Karpas-422 (cell line): ENCODE measurements around the gene NBEAL1. TPM values are rescaled to one million over a fixed set of nuclear protein-coding genes. Genes with fewer than 3 reads are reported as not detected.
"Not testable (repeated sequence)": the region's sequence is repeated elsewhere in the genome, so short reads cannot be mapped to it uniquely, and the experiment has no call there.

ENCODE experiments used
- DNase-seq: peaks from one replicate; pipeline ENCODE4 v3.0.0-alpha.2; 2015
- H2AFZ ChIP-seq: fragments of 200-600 bp; sonication (generic); 2 replicates; pipeline ENCODE4 v1.6.1; 2014; ENCODE audit warnings: antibody characterized with exemption, low read length, mixed read lengths
- H3K27ac ChIP-seq: fragments of 200-600 bp; sonication (generic); 2 replicates; pipeline ENCODE4 v1.5.1; 2014; ENCODE audit warnings: mild to moderate bottlenecking, low read length, moderate library complexity
- H3K27me3 ChIP-seq: fragments of 200-600 bp; sonication (generic); 2 replicates; pipeline ENCODE4 v1.6.1; 2014; ENCODE audit warnings: low read length, mixed read lengths
- H3K36me3 ChIP-seq: fragments of 200-600 bp; sonication (generic); 2 replicates; pipeline ENCODE4 v1.6.1; 2014; ENCODE audit warnings: low read length, mixed read lengths; ENCODE audit not compliant: insufficient read depth
- H3K4me1 ChIP-seq: fragments of 200-600 bp; sonication (generic); 2 replicates; pipeline ENCODE4 v1.6.1; 2014; ENCODE audit warnings: mild to moderate bottlenecking, low read length, mixed read lengths
- H3K4me2 ChIP-seq: fragments of 200-600 bp; sonication (generic); 2 replicates; pipeline ENCODE4 v1.6.1; 2014; ENCODE audit warnings: low read length, low read depth, mild to moderate bottlenecking; ENCODE audit not compliant: poor library complexity, severe bottlenecking
- H3K4me3 ChIP-seq: fragments of 200-600 bp; sonication (generic); 2 replicates; pipeline ENCODE4 v1.5.1; 2014; ENCODE audit warnings: mild to moderate bottlenecking, antibody characterized with exemption, low read length, mixed read lengths
- H3K79me2 ChIP-seq: fragments of 200-600 bp; sonication (generic); 2 replicates; pipeline ENCODE4 v1.6.1; 2014; ENCODE audit warnings: mild to moderate bottlenecking, low read length, mixed read lengths
- H3K9ac ChIP-seq: fragments of 200-600 bp; sonication (generic); 2 replicates; pipeline ENCODE4 v1.6.0; 2014; ENCODE audit warnings: low read length
- H3K9me2 ChIP-seq: fragments of 200-600 bp; sonication (generic), shearing (Covaris generic); replicated peaks from 2 replicates; pipeline ENCODE4 v1.6.0; 2014; ENCODE audit warnings: mild to moderate bottlenecking, low read length, moderate library complexity; ENCODE audit not compliant: insufficient read depth
- H3K9me3 ChIP-seq: fragments of 300-700, 200-600 bp; sonication (generic); 2 replicates; pipeline ENCODE4 v1.6.1; 2014; ENCODE audit warnings: low read length, mixed read lengths
- H4K20me1 ChIP-seq: fragments of 200-600 bp; sonication (generic); 2 replicates; pipeline ENCODE4 v1.6.1; 2014; ENCODE audit warnings: mild to moderate bottlenecking, antibody characterized with exemption, low read length, low read depth; ENCODE audit not compliant: insufficient read depth
- total RNA-seq: library from RNA; depleted of rRNA; stranded (reverse); fragments of >200 nt; shearing (Covaris generic); gene quantifications from 2 replicates; pipeline ENCODE4 v1.2.3, GENCODE V29; 2014; ENCODE audit warnings: low replicate concordance

Gene NBEAL1
- total RNA-seq, 1 experiment from 2014 or later: 22.4 TPM

- H4K20me1 ChIP-seq: no peaks in the 10 kb centered on the region
- no peaks in the 10 kb centered on the region for H3K9me2 ChIP-seq
- H3K27me3 ChIP-seq: no peaks in the 10 kb centered on the region
- no peaks in the 10 kb centered on the region for H3K79me2 ChIP-seq
- DNase-seq: no peak
- H3K36me3 ChIP-seq: no peaks in the 10 kb centered on the region
- H3K9me3 ChIP-seq: no peaks in the 10 kb centered on the region
- no peaks in the 10 kb centered on the region for H3K4me1 ChIP-seq
- no peak overlapping the region for H3K27ac ChIP-seq
- H3K4me3 ChIP-seq: no peak overlapping the region
- no peak overlapping the region for H3K4me2 ChIP-seq
- H3K9ac ChIP-seq: no peak overlapping the region
- H2AFZ ChIP-seq: no peak overlapping the region
Measured at GRCh38 chr2:203209538-203209937, 194.9 kb downstream of the NBEAL1 start.

GRCh38 chr2:203225423-203226039, 210.9 kb downstream of the NBEAL1 start:
- no peak overlapping the region for H2AFZ ChIP-seq
- H3K4me1 ChIP-seq: peaks cover 6% of the 10 kb centered on the region; the same call in 1 of the 2 replicates
- H3K4me2 ChIP-seq: no peak overlapping the region
- no peaks in the 10 kb centered on the region for H3K9me2 ChIP-seq
- H3K4me3 ChIP-seq: no peak overlapping the region
- H3K9me3 ChIP-seq: no peaks in the 10 kb centered on the region
- H3K36me3 ChIP-seq: no peaks in the 10 kb centered on the region
- H3K27me3 ChIP-seq: no peaks in the 10 kb centered on the region
- H3K9ac ChIP-seq: no peak overlapping the region
- H4K20me1 ChIP-seq: no peaks in the 10 kb centered on the region
- DNase-seq: peak; percentile 76
- H3K79me2 ChIP-seq: no peaks in the 10 kb centered on the region
- no peak overlapping the region for H3K27ac ChIP-seq

GRCh38 chr2:203229674-203230073, 215.0 kb downstream of the NBEAL1 start:
- H2AFZ ChIP-seq, H3K4me2 ChIP-seq, H3K4me1 ChIP-seq, H3K79me2 ChIP-seq, DNase-seq, H3K9ac ChIP-seq, H3K9me3 ChIP-seq, H3K27me3 ChIP-seq, H3K9me2 ChIP-seq, H3K27ac ChIP-seq, H3K36me3 ChIP-seq, H3K4me3 ChIP-seq, H4K20me1 ChIP-seq: not testable (repeated sequence)

GRCh38 chr2:203237346-203238238, 222.9 kb downstream of the NBEAL1 start:
- peaks cover 10% of the 10 kb centered on the region for H3K36me3 ChIP-seq
- no peak overlapping the region for H2AFZ ChIP-seq
- H3K4me3 ChIP-seq: peak overlapping the region; percentile 98; the same call in 1 of the 2 replicates
- H3K4me1 ChIP-seq: peaks cover 26% of the 10 kb centered on the region
- H3K27ac ChIP-seq: no peak overlapping the region
- no peaks in the 10 kb centered on the region for H3K9me2 ChIP-seq
- H3K79me2 ChIP-seq: peaks cover 33% of the 10 kb centered on the region
- H3K27me3 ChIP-seq: no peaks in the 10 kb centered on the region
- no peaks in the 10 kb centered on the region; the same call in 1 of the 2 replicates for H4K20me1 ChIP-seq
- H3K9me3 ChIP-seq: no peaks in the 10 kb centered on the region
- peak overlapping the region; percentile 99 for H3K4me2 ChIP-seq
- peak overlapping the region; percentile 97 for H3K9ac ChIP-seq
- no peak for DNase-seq

- DNase-seq: no peak
- Histone ChIP-seq H3K4me1 (peaks cover 26% of the 10 kb centered on the region), H3K36me3 (peaks cover 15% of the 10 kb centered on the region), H3K79me2 (peaks cover 39% of the 10 kb centered on the region), H3K27ac (peak overlapping the region; percentile 79), H3K9me2 (no peaks in the 10 kb centered on the region), H3K27me3 (no peaks in the 10 kb centered on the region), H2AFZ (peak overlapping the region; percentile 99), H3K4me2 (peak overlapping the region; percentile 99), H3K9me3 (no peaks in the 10 kb centered on the region), H4K20me1 (no peaks in the 10 kb centered on the region; the same call in 1 of the 2 replicates), H3K9ac (peak overlapping the region; percentile 97), H3K4me3 (peak overlapping the region; percentile 98)
Measured at GRCh38 chr2:203238292-203238703, 223.6 kb downstream of the NBEAL1 start.

GRCh38 chr2:203238704-203239526, 224.2 kb downstream of the NBEAL1 start, which contains the start of gene CYP20A1:
TSS of gene CYP20A1 (plus strand) at chr2:203239018. CDS start at chr2:203239063, 45 bp downstream.
- Histone ChIP-seq H3K79me2 (peaks cover 42% of the 10 kb centered on the region), H2AFZ (peak within 1 kb of the TSS; percentile 99), H3K9ac (peak within 1 kb of the TSS; percentile 97), H3K4me1 (peaks cover 26% of the 10 kb centered on the region), H3K36me3 (peaks cover 15% of the 10 kb centered on the region), H3K4me3 (peak within 1 kb of the TSS; percentile 98), H3K9me3 (no peaks in the 10 kb centered on the region), H3K9me2 (no peaks in the 10 kb centered on the region), H3K27me3 (no peaks in the 10 kb centered on the region), H3K27ac (peak within 1 kb of the TSS; percentile 79), H3K4me2 (peak within 1 kb of the TSS; percentile 99), H4K20me1 (no peaks in the 10 kb centered on the region; the same call in 1 of the 2 replicates)
- peak; percentile 98 for DNase-seq

GRCh38 chr2:203240491-203240890, 225.8 kb downstream of the NBEAL1 start:
- Histone ChIP-seq H3K4me3 (peak overlapping the region; percentile 98), H3K36me3 (peaks cover 15% of the 10 kb centered on the region), H4K20me1 (no peaks in the 10 kb centered on the region; the same call in 1 of the 2 replicates), H2AFZ (no peak overlapping the region), H3K4me1 (peaks cover 26% of the 10 kb centered on the region), H3K9ac (peak overlapping the region; percentile 97), H3K27me3 (no peaks in the 10 kb centered on the region), H3K9me2 (no peaks in the 10 kb centered on the region), H3K4me2 (peak overlapping the region; percentile 99), H3K27ac (no peak overlapping the region), H3K9me3 (no peaks in the 10 kb centered on the region), H3K79me2 (peaks cover 50% of the 10 kb centered on the region)
- DNase-seq: peak; percentile 59
